Liver (tissue), 3 donors: ENCODE results near the gene HS6ST3.

Experiments
- CTCF ChIP-seq: fragments of 150-350 bp; IDR thresholded peaks from 2 replicates; pipeline ENCODE4 v1.5.1; 2017; ENCODE audit warnings: improper control_type of control experiment, low read depth, low read length; ENCODE audit not compliant: missing input control
- EGR1 ChIP-seq, 2 donors: IDR thresholded peaks; 2 replicates each; pipeline ENCODE4 v1.6.1; 2016 to 2018; ENCODE audit warnings: antibody characterized with exemption in 2 of 2, low read depth in 2 of 2
- GABPA ChIP-seq, 2 donors: IDR thresholded peaks in 1 of 2; conservative IDR thresholded peaks in 1 of 2; 2 replicates each; pipeline ENCODE4 v1.6.1; 2016; ENCODE audit warnings: antibody characterized with exemption in 2 of 2, mild to moderate bottlenecking in 1 of 2, moderate library complexity in 1 of 2
- HNF4A ChIP-seq, 2 donors: conservative IDR thresholded peaks; 2 replicates each; pipeline ENCODE4 v1.6.1; 2016; ENCODE audit warnings: antibody characterized with exemption in 2 of 2, mild to moderate bottlenecking in 2 of 2
- HNF4G ChIP-seq: IDR thresholded peaks from 2 replicates; pipeline ENCODE4 v1.6.1; 2016; ENCODE audit warnings: antibody characterized with exemption
- MAX ChIP-seq: IDR thresholded peaks from 2 replicates; pipeline ENCODE4 v1.6.1; 2016; ENCODE audit warnings: antibody characterized with exemption
- REST ChIP-seq: IDR thresholded peaks from 2 replicates; pipeline ENCODE4 v1.6.1; 2016; ENCODE audit warnings: antibody characterized with exemption, mild to moderate bottlenecking
- SP1 ChIP-seq: IDR thresholded peaks from 2 replicates; pipeline ENCODE4 v1.6.1; 2018; ENCODE audit warnings: antibody characterized with exemption, mild to moderate bottlenecking
- TAF1 ChIP-seq: conservative IDR thresholded peaks from 2 replicates; pipeline ENCODE4 v1.6.1; 2016; ENCODE audit warnings: antibody characterized with exemption, mild to moderate bottlenecking
- YY1 ChIP-seq: IDR thresholded peaks from 2 replicates; pipeline ENCODE4 v1.6.1; 2016; ENCODE audit warnings: antibody characterized with exemption, mild to moderate bottlenecking
- donor health status: healthy.
- donor health status: healthy.

GRCh38 chr13:96728463-96728862 lies 638.6 kb downstream of the HS6ST3 start:
- no peak for TF ChIP-seq HNF4A (conservative IDR thresholded peaks at IDR 0.05)
- no peak for TF ChIP-seq HNF4G
- TF ChIP-seq TAF1, result no peak
- TF ChIP-seq YY1, result no peak
- TF ChIP-seq GABPA (IDR thresholded peaks at IDR 0.05 in 1 of 2, conservative IDR thresholded peaks at IDR 0.05 in 1 of 2), result no peak
- TF ChIP-seq CTCF, result no peak
- TF ChIP-seq REST, result no peak
- TF ChIP-seq EGR1 (IDR thresholded peaks at IDR 0.05; ENCODE audit: low read depth in 2 of 2), result no peak
- no peak for TF ChIP-seq SP1
- TF ChIP-seq MAX, result no peak
